ENCODE data around the gene PTH2. TPM values are rescaled to one million over a fixed set of nuclear protein-coding genes. Genes with fewer than 3 reads are reported as not detected.
"Not testable (repeated sequence)": the region's sequence is repeated elsewhere in the genome, so short reads cannot be mapped to it uniquely, and the experiment has no call there.

Gene PTH2
- total and polyA plus RNA-seq, 2 donors, result not detected

DNA sequence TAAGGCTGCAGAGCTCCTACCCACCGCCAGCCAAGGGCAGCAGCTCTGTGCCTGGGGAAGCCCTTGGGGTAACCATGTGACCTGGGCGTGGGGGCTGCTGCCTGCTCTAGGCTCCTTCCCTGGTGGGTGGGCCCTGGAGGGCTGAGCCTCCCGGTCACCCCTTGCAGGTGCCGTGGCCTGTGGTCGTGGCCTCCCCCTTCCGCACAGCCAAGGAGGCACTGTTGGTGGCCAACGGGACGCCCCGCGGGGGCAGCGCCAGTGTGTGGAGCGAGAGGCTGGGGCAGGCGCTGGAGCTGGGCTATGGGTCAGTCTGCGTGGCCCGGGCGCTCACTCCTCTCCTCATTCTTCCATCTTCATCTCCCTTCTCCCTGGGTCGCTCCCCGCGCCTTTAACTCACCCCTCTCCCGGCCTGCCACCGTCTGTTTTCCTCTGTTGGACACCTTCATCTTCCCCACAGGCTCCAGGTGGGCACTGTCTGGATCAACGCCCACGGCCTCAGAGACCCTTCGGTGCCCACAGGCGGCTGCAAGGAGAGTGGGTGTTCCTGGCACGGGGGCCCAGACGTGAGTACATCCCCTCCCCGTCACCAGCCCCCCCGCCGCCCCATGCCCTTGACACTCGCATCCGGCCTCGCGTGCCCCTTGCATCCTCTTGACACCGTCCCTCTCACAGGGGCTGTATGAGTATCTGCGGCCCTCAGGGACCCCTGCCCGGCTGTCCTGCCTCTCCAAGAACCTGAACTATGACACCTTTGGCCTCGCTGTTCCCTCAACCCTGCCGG is 40.9 kb upstream of the PTH2 start:
- H3K27ac ChIP-seq (ENCODE audit: low read depth in 1 of 2, low read length in 1 of 2), result no peak overlapping the region
- WGBS, result 98% methylated on average over 39 of the region's 39 CpGs
- H3K9me3 ChIP-seq (ENCODE audit: control insufficient read depth in 2 of 2, insufficient read depth in 1 of 2, low read length in 1 of 2), result no peaks in the 10 kb centered on the region
- H3K27me3 ChIP-seq (ENCODE audit: control insufficient read depth in 2 of 2, insufficient read depth in 1 of 2, low read length in 1 of 2), result no peaks in the 10 kb centered on the region
- peaks cover 0 to 12% of the 10 kb centered on the region in 2 donors for H3K4me1 ChIP-seq (ENCODE audit: control insufficient read depth in 2 of 2, insufficient read depth in 2 of 2, low read length in 2 of 2)
- H3K4me3 ChIP-seq (ENCODE audit: low read length in 2 of 2), result no peak overlapping the region
- no peak for DNase-seq (ENCODE audit: low read depth in 6 of 9, low spot score in 9 of 9)
- H3K36me3 ChIP-seq (ENCODE audit: control insufficient read depth in 2 of 2, insufficient read depth in 2 of 2, low read length in 1 of 2), result peaks cover 31 to 62% of the 10 kb centered on the region in 2 donors

DNA sequence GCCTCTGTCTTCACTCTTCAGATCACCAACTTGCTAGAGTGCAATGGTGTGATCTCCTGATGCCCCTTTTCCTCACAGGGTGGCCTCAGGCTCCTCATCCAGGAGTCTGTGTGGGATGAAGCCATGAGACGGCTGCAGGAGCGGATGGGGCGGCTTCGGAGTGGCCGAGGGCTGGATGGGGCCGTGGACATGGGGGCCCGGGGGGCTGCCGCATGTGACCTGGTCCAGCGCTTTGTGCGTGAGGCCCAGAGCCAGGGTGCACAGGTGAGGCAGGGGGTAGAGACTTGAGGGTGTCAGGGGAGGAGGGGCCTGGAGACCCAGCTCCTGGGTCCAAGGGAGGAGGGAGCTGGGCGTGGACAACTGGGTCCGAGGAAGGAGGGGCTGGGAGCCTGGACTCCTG is 39.3 kb upstream of the PTH2 start:
- WGBS, result 90% methylated on average over 12 of the region's 12 CpGs
- Histone ChIP-seq H3K4me1 (ENCODE audit: control insufficient read depth in 2 of 2, insufficient read depth in 2 of 2, low read length in 2 of 2) (peaks cover 0 to 3% of the 10 kb centered on the region in 2 donors), H3K4me3 (ENCODE audit: low read length in 2 of 2) (no peak overlapping the region), H3K36me3 (ENCODE audit: control insufficient read depth in 2 of 2, insufficient read depth in 2 of 2, low read length in 1 of 2) (peaks cover 36 to 62% of the 10 kb centered on the region in 2 donors), H3K27me3 (ENCODE audit: control insufficient read depth in 2 of 2, insufficient read depth in 1 of 2, low read length in 1 of 2) (no peaks in the 10 kb centered on the region), H3K27ac (ENCODE audit: low read depth in 1 of 2, low read length in 1 of 2) (no peak overlapping the region), H3K9me3 (ENCODE audit: control insufficient read depth in 2 of 2, insufficient read depth in 1 of 2, low read length in 1 of 2) (no peaks in the 10 kb centered on the region)
- DNase-seq (ENCODE audit: low read depth in 6 of 9, low spot score in 9 of 9), result no peak

DNA sequence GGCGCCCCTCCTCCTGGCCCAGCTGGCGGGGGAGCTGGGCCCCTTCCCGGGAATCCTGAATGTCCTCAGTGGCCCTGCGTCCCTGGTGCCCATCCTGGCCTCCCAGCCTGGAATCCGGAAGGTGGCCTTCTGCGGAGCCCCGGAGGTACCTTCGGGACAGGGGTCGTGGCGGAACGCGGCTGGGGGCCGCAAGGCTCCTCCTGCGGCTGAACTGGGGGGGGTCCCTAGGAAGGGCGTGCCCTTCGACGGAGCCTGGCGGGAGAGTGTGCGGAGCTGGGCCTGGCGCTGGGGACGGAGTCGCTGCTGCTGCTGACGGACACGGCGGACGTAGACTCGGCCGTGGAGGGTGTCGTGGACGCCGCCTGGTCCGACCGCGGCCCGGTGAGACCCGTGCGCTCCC is 38.4 kb upstream of the PTH2 start:
- no peaks in the 10 kb centered on the region for H3K9me3 ChIP-seq (ENCODE audit: control insufficient read depth in 2 of 2, insufficient read depth in 1 of 2, low read length in 1 of 2)
- peaks cover 0 to 4% of the 10 kb centered on the region in 2 donors for H3K4me1 ChIP-seq (ENCODE audit: control insufficient read depth in 2 of 2, insufficient read depth in 2 of 2, low read length in 2 of 2)
- 97% methylated on average over 37 of the region's 37 CpGs for WGBS
- no peak overlapping the region for H3K4me3 ChIP-seq (ENCODE audit: low read length in 2 of 2)
- no peaks in the 10 kb centered on the region for H3K27me3 ChIP-seq (ENCODE audit: control insufficient read depth in 2 of 2, insufficient read depth in 1 of 2, low read length in 1 of 2)
- no peak overlapping the region for H3K27ac ChIP-seq (ENCODE audit: low read depth in 1 of 2, low read length in 1 of 2)
- DNase-seq (ENCODE audit: low read depth in 6 of 9, low spot score in 9 of 9), result no peak
- peaks cover 40 to 58% of the 10 kb centered on the region in 2 donors for H3K36me3 ChIP-seq (ENCODE audit: control insufficient read depth in 2 of 2, insufficient read depth in 2 of 2, low read length in 1 of 2)

DNA sequence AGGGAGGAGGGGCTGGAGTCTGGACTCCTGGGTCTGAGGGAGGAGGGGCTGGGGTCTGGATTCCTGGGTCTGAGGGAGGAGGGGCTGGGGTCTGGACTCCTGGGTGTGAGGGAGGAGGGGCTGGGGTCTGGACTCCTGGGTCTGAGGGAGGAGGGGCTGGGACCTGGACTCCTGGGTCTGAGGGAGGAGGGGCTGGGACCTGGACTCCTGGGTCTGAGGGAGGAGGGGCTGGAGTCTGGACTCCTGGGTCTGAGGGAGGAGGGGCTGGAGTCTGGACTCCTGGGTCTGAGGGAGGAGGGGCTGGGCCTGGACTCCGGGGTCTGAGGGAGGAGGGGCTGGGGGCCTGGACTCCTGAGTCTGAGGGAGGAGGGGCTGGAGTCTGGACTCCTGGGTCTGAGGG is 37.9 kb upstream of the PTH2 start:
- WGBS, result 0% methylated on average over 1 of the region's 1 CpG
- H3K36me3 ChIP-seq (ENCODE audit: control insufficient read depth in 2 of 2, insufficient read depth in 2 of 2, low read length in 1 of 2), result peaks cover 40 to 54% of the 10 kb centered on the region in 2 donors
- H3K9me3 ChIP-seq (ENCODE audit: control insufficient read depth in 2 of 2, insufficient read depth in 1 of 2, low read length in 1 of 2); H3K4me3 ChIP-seq (ENCODE audit: low read length in 2 of 2); H3K27me3 ChIP-seq (ENCODE audit: control insufficient read depth in 2 of 2, insufficient read depth in 1 of 2, low read length in 1 of 2); H3K27ac ChIP-seq (ENCODE audit: low read depth in 1 of 2, low read length in 1 of 2); H3K4me1 ChIP-seq (ENCODE audit: control insufficient read depth in 2 of 2, insufficient read depth in 2 of 2, low read length in 2 of 2); DNase-seq (ENCODE audit: low read depth in 6 of 9, low spot score in 9 of 9): not testable (repeated sequence)

DNA sequence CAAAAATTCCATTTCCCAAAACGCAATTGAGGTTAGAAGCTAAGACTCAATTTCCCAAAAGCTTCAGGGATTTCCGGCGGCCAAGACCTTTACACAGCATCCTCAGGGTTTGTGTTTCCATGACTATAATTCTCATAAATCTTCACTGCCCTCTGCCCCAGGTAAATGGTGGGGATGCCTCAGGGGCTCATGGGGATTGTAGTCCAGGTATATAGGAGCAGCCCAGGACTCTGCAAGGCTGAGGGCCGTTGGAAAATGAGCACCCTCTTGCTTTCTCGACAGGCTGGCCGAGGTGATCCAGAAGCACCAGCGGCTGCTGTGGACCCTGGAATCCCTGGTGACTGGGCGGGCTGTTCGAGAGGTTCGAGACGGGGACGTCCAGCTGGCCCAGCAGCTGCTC is 36.1 kb upstream of the PTH2 start:
- no peaks in the 10 kb centered on the region for H3K9me3 ChIP-seq (ENCODE audit: control insufficient read depth in 2 of 2, insufficient read depth in 1 of 2, low read length in 1 of 2)
- no peak overlapping the region for H3K4me3 ChIP-seq (ENCODE audit: low read length in 2 of 2)
- 99% methylated on average over 12 of the region's 12 CpGs for WGBS
- H3K27me3 ChIP-seq (ENCODE audit: control insufficient read depth in 2 of 2, insufficient read depth in 1 of 2, low read length in 1 of 2), result no peaks in the 10 kb centered on the region
- H3K4me1 ChIP-seq (ENCODE audit: control insufficient read depth in 2 of 2, insufficient read depth in 2 of 2, low read length in 2 of 2), result peaks cover 1 to 6% of the 10 kb centered on the region in 2 donors
- peaks cover 31 to 38% of the 10 kb centered on the region in 2 donors for H3K36me3 ChIP-seq (ENCODE audit: control insufficient read depth in 2 of 2, insufficient read depth in 2 of 2, low read length in 1 of 2)
- no peak for DNase-seq (ENCODE audit: low read depth in 6 of 9, low spot score in 9 of 9)
- H3K27ac ChIP-seq (ENCODE audit: low read depth in 1 of 2, low read length in 1 of 2), result no peak overlapping the region

DNA sequence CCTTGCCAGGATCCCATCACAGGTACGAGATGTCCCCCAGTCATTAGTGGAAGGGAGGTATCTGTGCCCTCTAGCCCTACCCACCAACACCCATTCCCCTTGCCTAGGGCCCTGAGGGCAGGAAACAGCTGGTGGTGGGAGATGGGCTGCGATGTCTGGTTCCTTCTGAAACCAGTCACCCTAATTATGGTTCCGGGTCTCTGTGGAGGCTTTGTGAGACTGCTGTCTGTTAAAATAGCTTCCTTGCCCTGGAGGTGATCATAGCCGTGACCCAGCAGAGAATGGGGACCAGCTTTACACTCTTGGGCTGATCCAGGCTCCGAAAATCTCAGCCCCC is 35.3 kb upstream of the PTH2 start:
- 93% methylated on average over 5 of the region's 5 CpGs for WGBS
- peaks cover 7 to 14% of the 10 kb centered on the region in 2 donors for H3K4me1 ChIP-seq (ENCODE audit: control insufficient read depth in 2 of 2, insufficient read depth in 2 of 2, low read length in 2 of 2)
- H3K27me3 ChIP-seq (ENCODE audit: control insufficient read depth in 2 of 2, insufficient read depth in 1 of 2, low read length in 1 of 2), result no peaks in the 10 kb centered on the region
- no peak overlapping the region for H3K4me3 ChIP-seq (ENCODE audit: low read length in 2 of 2)
- peaks cover 26 to 30% of the 10 kb centered on the region in 2 donors for H3K36me3 ChIP-seq (ENCODE audit: control insufficient read depth in 2 of 2, insufficient read depth in 2 of 2, low read length in 1 of 2)
- peaks cover 0 to 3% of the 10 kb centered on the region in 2 donors for H3K9me3 ChIP-seq (ENCODE audit: control insufficient read depth in 2 of 2, insufficient read depth in 1 of 2, low read length in 1 of 2)
- no peak overlapping the region for H3K27ac ChIP-seq (ENCODE audit: low read depth in 1 of 2, low read length in 1 of 2)
- no peak for DNase-seq (ENCODE audit: low read depth in 6 of 9, low spot score in 9 of 9)

DNA sequence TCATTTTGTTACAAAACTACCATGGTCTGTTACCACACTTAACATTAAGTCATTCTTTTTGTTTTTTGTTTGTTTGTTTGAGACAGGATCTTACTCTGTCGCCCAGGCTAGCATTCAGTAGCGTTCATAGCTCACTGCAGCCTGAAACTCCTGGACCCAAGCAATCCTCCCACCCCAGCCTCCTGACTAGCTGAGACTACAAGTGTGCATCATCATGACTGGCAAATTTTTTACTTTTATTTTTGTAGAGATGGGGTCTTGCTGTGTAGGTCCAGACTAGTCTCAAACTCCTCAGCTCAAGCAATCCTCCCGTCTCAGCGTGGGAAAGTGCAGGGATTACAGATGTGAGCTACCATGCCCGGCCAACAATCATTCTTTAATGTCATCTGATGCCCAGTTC is 33.1 kb upstream of the PTH2 start:
- H3K27ac ChIP-seq (ENCODE audit: low read depth in 1 of 2, low read length in 1 of 2), result no peak overlapping the region
- no peak for DNase-seq (ENCODE audit: low read depth in 6 of 9, low spot score in 9 of 9)
- H3K9me3 ChIP-seq (ENCODE audit: control insufficient read depth in 2 of 2, insufficient read depth in 1 of 2, low read length in 1 of 2), result peaks cover 0 to 12% of the 10 kb centered on the region in 2 donors
- H3K4me3 ChIP-seq (ENCODE audit: low read length in 2 of 2), result no peak overlapping the region
- WGBS, result 95% methylated on average over 5 of the region's 5 CpGs
- peaks cover 21 to 23% of the 10 kb centered on the region in 2 donors for H3K36me3 ChIP-seq (ENCODE audit: control insufficient read depth in 2 of 2, insufficient read depth in 2 of 2, low read length in 1 of 2)
- no peaks in the 10 kb centered on the region for H3K27me3 ChIP-seq (ENCODE audit: control insufficient read depth in 2 of 2, insufficient read depth in 1 of 2, low read length in 1 of 2)
- H3K4me1 ChIP-seq (ENCODE audit: control insufficient read depth in 2 of 2, insufficient read depth in 2 of 2, low read length in 2 of 2), result peaks cover 10 to 27% of the 10 kb centered on the region in 2 donors

DNA sequence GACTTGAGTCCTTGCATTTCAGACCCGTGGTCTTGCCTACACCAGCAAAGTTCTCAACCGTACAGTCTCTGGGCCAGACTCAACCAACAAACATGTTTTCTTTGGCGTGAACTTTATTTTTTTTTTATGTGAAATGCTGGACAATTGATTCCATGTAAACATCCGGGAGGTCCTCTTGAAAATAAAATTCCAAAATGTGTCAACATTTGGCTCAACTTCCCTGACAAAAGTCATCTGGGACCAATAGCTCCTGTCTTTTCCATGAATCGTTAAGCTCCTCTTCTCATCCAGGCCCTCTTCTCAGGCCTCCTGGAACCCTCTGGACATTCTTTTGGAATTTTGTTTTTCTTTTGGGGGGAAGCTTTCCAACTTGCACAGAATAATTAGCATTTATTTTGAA is 32.5 kb upstream of the PTH2 start:
- Histone ChIP-seq H3K36me3 (ENCODE audit: control insufficient read depth in 2 of 2, insufficient read depth in 2 of 2, low read length in 1 of 2) (peaks cover 19 to 23% of the 10 kb centered on the region in 2 donors), H3K4me3 (ENCODE audit: low read length in 2 of 2) (no peak overlapping the region), H3K9me3 (ENCODE audit: control insufficient read depth in 2 of 2, insufficient read depth in 1 of 2, low read length in 1 of 2) (peaks cover 0 to 12% of the 10 kb centered on the region in 2 donors), H3K27me3 (ENCODE audit: control insufficient read depth in 2 of 2, insufficient read depth in 1 of 2, low read length in 1 of 2) (no peaks in the 10 kb centered on the region), H3K4me1 (ENCODE audit: control insufficient read depth in 2 of 2, insufficient read depth in 2 of 2, low read length in 2 of 2) (peaks cover 11 to 32% of the 10 kb centered on the region in 2 donors), H3K27ac (ENCODE audit: low read depth in 1 of 2, low read length in 1 of 2) (no peak overlapping the region)
- DNase-seq (ENCODE audit: low read depth in 6 of 9, low spot score in 9 of 9), result no peak
- 98% methylated on average over 5 of the region's 5 CpGs for WGBS

DNA sequence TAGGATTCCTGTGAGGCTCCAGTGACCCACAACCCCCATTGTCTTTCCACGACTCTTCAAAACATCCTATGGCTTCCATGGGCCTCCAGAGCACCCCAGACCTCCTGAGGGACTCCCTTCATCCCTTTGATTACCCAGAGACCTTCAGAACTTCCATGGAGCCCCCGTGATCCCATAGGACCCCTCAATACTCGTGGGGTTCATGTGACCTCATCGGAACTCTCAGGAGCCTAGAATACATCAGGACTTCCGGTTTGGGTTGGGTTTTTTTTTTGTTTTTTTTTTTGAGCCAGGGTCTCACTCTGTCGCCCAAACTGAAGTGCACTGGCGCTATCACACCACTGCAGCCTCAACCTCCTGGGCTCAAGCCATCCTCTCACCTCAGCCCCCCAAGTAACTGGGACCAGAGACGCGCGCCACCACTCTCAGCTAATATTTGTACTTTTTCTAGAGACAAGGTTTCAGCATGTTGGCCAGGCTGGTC is 30.6 kb upstream of the PTH2 start:
- WGBS, result 39% methylated on average over 10 of the region's 10 CpGs

More for the DNA sequence above, 30.6 kb upstream of the PTH2 start:
- Histone ChIP-seq H3K27me3 (ENCODE audit: control insufficient read depth in 2 of 2, insufficient read depth in 1 of 2, low read length in 1 of 2) (no peaks in the 10 kb centered on the region), H3K27ac (ENCODE audit: low read depth in 1 of 2, low read length in 1 of 2) (peak overlapping the region; percentile 94 to 98), H3K4me3 (ENCODE audit: low read length in 2 of 2) (peak overlapping the region; percentile 70 to 80), H3K9me3 (ENCODE audit: control insufficient read depth in 2 of 2, insufficient read depth in 1 of 2, low read length in 1 of 2) (peaks cover 0 to 12% of the 10 kb centered on the region in 2 donors), H3K4me1 (ENCODE audit: control insufficient read depth in 2 of 2, insufficient read depth in 2 of 2, low read length in 2 of 2) (peaks cover 16 to 37% of the 10 kb centered on the region in 2 donors), H3K36me3 (ENCODE audit: control insufficient read depth in 2 of 2, insufficient read depth in 2 of 2, low read length in 1 of 2) (peaks cover 16 to 34% of the 10 kb centered on the region in 2 donors)
- DNase-seq (ENCODE audit: low read depth in 6 of 9, low spot score in 9 of 9), result no peak

Measured in thymus (tissue), 11 donors.